Stimulated activated CD4-positive, alpha-beta T cell treated with anti-CD3 and anti-CD28 coated beads, Interleukin-4, amount 100 ng/mL, for 48 hours (primary cell): ENCODE measurements around the gene NIF3L1.
"Not testable (repeated sequence)": the region's sequence is repeated elsewhere in the genome, so short reads cannot be mapped to it uniquely, and the experiment has no call there.

Experiments
- DNase-seq, 2 donors: peaks; one replicate each; pipeline ENCODE4 v3.0.0-alpha.2; 2020; ENCODE audit warnings: low read depth in 2 of 2

NIF3L1 gene

GRCh38 chr2:200873560-200873959, 15.6 kb upstream of the NIF3L1 start:
- no peak for DNase-seq

GRCh38 chr2:200877443-200877842, 11.7 kb upstream of the NIF3L1 start:
- no peak for DNase-seq

GRCh38 chr2:200878289-200878880, 10.8 kb upstream of the NIF3L1 start:
- DNase-seq = no peak

- not testable (repeated sequence) for DNase-seq
Observed at GRCh38 chr2:200881715-200882249, 7.4 kb upstream of the NIF3L1 start.

- DNase-seq = no peak
Observed at GRCh38 chr2:200899482-200899881, 10.3 kb downstream of the NIF3L1 start.

GRCh38 chr2:200901459-200902072, 12.4 kb downstream of the NIF3L1 start:
- DNase-seq = peak; percentile 41 to 52

GRCh38 chr2:200905618-200906296, 16.6 kb downstream of the NIF3L1 start:
- DNase-seq = peak; percentile 22 to 53

GRCh38 chr2:200909958-200910357, 20.8 kb downstream of the NIF3L1 start:
- no peak for DNase-seq

- DNase-seq = no peak
Observed at GRCh38 chr2:200913654-200914053, 24.5 kb downstream of the NIF3L1 start.

GRCh38 chr2:200922439-200922838, 33.3 kb downstream of the NIF3L1 start:
- no peak for DNase-seq

- DNase-seq = no peak
Observed at GRCh38 chr2:200929334-200930249, 40.4 kb downstream of the NIF3L1 start.

GRCh38 chr2:200930947-200931626, 41.9 kb downstream of the NIF3L1 start:
- DNase-seq = no peak

GRCh38 chr2:200939832-200940231, 50.7 kb downstream of the NIF3L1 start:
- no peak for DNase-seq

- DNase-seq = no peak
Observed at GRCh38 chr2:200943527-200944105, 54.4 kb downstream of the NIF3L1 start.

GRCh38 chr2:200944467-200945394, 55.6 kb downstream of the NIF3L1 start:
- DNase-seq = peak; percentile 59 to 72

GRCh38 chr2:200945395-200945729, 56.2 kb downstream of the NIF3L1 start:
- no peak for DNase-seq

GRCh38 chr2:200950378-200950777, 61.2 kb downstream of the NIF3L1 start:
- no peak for DNase-seq
